Vagina (tissue), 2 donors: Measurements from ENCODE around the gene KLHL40.

Experiments
- CTCF ChIP-seq, 3 experiments: fragments of 450-650 bp in 2 of 3; fragments of 200-600 bp in 1 of 3; sonication (generic) in 1 of 3; IDR thresholded peaks; one replicate each; pipeline ENCODE4 v1.5.1; 2017 to 2019; ENCODE audit warnings: antibody characterized with exemption in 3 of 3, mild to moderate bottlenecking in 2 of 3, moderate library complexity in 2 of 3
- POLR2A ChIP-seq, 2 donors: fragments of 450-650 bp; IDR thresholded peaks; one replicate each; pipeline ENCODE4 v1.6.1; 2017; ENCODE audit warnings: antibody characterized with exemption in 2 of 2, mild to moderate bottlenecking in 2 of 2, moderate library complexity in 2 of 2

GRCh38 chr3:42710323-42711021 lies 25.1 kb downstream of the KLHL40 start:
- TF ChIP-seq CTCF (IDR thresholded peaks at IDR 0.05) (no peak), POLR2A (IDR thresholded peaks at IDR 0.05) (no peak)
